ENCODE data around the gene CISTR.
"Not testable (repeated sequence)": the region's sequence is repeated elsewhere in the genome, so short reads cannot be mapped to it uniquely, and the experiment has no call there.

The CISTR gene

DNA sequence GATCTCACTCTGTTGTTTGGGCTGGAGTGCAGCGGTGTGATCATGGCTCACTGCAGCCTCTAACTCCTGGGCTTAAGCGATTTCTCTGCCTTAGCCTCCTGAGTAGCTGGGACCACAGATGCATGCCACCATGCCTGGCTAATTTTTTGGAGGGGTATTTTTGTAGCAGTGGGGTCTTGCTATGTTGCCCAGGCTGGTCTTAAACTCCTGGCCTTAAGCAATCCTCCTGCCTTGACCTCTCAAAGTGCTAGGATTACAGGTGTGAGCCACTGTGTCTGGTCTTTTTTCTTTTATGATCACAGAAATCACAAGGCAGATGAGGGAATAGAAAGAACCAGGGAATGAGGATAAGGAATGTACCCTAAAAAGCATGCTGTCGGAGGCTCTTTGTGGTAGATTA, 11.0 kb upstream of the CISTR start:
- not testable (repeated sequence) for DNase-seq

DNA sequence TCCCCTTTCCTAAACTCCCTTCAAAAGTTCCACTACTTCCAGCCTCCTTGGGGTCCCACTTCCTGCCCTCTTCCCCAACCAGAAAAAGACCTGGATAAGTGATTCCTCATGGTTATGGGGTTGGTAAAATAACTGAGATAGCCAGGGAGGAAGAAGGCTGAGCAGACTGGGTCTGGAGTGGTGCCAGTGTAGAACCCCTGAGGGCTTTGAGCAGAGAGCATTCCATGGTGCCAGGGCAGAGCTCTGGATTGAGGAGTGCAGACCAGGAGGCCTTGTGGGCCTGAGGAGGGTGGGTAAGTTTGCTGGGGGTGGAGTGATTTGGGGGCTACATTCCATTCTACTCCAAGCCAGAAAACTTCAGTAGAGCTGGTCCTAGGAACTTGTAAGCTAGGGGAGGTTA, 9.5 kb upstream of the CISTR start:
- no peak for DNase-seq

DNA sequence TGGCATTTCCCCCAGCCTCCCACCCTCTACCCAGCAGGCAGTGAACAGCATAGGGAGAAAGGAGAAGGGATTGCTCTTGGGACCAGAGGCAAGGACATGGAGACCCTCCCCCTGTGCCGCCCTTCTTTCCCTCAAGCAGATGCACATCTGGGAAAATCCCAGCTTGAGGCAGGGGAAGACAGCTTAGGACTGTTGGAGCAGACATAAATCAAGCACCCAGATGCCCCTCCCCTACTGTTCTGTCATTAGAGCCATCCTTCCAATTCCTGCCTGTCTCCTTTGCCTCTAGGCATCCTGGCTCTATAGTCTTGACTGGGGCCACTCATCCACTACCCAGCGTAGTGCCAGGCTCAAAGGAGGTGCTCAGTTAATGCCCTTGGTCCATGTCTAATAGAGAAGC, 7.5 kb upstream of the CISTR start:
- DNase-seq: no peak

DNA sequence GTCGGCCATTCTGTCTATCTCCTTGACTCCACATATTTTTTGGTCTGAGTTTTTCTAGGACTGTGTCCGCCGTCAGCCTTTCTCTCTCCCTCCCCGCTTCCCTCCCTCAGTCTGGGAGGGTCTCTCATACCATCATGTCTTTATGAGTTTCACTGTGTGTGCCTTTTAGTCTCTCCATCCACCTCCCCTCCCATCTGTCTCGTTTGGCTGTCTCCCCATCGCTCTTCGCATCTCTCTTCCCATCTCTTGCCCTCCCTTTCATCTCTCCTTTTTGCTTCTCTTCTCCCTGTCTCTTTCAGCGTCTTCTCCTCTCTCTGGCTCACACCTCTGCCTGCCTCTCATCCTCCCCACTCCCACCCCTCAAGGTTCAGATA, 6.9 kb upstream of the CISTR start:
- no peak for DNase-seq

DNA sequence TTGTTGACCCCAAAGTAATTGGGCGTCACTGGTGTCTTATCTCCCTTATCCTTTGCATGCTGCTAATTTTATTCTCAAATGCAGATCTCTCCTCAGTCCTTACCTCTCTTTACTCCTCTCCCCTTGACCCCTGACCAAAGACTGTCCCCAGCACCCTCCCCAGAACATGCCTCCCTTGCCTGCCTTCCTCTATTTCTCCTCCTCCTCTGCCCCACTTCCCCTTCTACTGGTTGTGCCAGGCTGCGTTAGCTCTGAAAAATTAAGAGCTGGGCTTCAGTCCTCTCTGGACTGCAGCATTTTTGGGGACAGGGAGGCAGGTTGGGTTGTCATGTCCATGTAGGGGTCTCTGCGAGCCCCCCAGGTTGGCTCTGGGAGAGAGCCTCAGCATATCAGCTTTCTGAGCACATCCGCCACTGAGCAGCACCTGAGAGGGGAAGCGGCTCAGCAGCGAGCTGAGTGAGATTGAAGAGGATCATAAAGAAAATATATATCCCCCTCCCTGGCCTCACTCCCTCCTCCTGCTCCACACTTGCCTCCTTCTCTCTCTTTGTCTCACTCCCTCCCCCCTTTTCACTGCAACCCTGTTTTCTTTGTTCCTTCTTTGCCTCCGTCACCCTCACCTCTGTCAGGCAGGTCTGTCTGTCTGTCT, 6.4 kb upstream of the CISTR start:
- DNase-seq: no peak

DNA sequence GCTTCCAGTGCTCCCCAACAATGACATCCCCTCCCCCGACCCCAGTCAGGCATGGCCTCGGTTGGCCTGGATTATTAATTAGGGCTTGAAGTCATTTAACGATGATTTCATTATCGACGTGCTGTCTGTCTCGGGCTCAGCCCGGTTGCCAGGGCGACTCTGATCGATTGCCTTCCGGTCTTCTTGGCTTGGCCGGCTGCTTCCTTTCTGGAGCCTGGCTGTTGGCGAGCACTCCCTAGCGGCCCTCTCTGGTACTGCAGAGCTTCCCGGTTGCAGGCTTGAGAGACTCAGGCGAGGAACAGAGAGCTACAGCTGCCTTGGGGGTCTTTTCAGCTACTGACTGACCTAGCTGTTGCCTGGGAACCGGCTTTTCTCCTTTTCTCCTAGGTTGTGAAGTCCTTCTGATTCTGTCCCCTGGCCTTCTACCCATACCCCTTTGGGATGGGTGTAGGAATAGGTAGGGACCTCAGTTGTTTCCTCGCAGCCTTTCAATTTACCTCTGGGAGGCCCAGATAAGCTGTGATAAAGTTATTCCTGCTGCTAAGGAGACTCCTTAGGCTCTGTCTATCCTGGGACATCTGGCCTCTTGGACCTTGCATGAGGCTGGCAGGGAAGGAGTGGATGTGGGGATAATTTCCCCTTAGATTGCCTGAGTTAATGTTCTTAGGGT, 5.5 kb upstream of the CISTR start:
- peak; percentile 37 for DNase-seq

DNA sequence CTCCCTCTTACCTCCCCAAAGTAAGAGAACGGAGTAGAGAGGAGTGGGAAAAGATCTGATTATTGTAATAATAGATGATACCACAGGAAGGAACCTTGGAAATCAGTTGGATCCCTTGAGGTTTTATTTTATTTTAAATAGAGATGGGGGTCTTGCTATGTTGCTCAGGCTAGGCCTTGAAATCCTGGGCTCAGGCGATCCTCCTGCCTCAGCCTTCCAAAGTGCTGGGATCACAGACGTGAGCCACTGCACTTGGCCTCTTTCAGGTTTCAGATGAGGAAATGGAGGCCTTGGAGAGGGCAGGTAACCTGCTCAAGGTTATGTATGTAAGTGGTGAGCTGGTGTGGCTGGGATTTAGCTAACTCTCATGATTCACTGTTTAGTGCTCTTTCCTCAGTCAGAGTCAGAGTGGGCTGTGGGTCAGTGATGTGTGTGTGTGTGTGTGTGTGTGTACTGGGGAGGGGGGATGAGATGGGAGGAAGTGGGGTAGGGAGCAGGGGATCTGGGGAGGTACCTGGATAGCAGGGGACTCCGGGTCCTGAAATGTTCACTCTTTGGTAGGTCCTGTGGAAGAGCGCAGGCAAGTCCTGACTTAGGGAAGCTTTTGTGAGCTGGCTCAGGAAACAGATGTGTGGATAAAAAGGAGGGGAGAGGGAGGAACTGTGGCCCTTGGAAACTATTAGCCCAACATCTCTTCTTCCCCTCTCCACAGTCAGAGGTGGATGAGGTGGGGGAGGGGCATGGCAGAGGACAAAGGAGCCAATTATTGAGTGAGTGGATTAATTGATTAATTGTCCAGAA, 4.7 kb upstream of the CISTR start:
- DNase-seq: no peak

DNA sequence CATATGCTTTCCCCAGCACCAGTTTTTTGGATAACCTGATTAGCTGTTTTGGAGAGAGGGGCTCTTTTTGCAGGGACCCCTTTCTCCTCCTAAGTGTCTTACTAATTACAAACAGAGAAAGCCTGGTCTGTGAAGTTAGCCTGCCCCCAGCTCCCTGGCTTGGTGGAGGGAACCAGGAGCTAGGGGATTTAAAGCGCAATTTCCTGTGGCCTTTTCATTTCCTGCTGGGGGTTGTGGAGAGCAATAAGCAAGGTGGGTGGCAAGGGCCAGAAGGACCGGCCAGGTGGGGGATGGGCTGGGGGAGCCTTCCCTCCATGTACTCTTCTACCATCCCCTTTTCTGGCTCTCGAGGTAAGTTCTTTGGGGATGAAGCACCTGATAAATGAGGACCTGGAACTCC, 4.1 kb upstream of the CISTR start:
- no peak for DNase-seq

DNA sequence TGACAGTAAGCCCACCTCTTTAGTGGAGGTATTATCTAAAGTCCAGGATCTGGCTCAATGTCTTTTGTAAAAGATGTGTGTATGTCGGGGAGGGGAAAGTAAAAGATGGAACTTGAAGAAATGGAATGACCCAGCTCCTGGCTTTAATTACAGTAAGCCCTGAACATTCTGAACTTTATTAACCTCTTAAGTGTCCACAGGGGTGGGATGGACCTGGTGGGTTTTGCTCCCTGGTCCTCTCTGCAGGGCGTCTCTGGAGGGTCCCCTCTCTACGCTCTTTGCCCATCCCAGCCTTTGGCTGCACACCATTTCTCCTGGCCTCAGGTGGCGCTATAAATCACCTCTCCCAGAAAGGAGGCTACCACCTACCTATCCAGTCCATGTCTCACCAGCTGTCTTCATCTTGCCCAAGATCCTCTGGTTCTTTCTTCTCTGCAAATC, 3.7 kb upstream of the CISTR start:
- DNase-seq: no peak

DNA sequence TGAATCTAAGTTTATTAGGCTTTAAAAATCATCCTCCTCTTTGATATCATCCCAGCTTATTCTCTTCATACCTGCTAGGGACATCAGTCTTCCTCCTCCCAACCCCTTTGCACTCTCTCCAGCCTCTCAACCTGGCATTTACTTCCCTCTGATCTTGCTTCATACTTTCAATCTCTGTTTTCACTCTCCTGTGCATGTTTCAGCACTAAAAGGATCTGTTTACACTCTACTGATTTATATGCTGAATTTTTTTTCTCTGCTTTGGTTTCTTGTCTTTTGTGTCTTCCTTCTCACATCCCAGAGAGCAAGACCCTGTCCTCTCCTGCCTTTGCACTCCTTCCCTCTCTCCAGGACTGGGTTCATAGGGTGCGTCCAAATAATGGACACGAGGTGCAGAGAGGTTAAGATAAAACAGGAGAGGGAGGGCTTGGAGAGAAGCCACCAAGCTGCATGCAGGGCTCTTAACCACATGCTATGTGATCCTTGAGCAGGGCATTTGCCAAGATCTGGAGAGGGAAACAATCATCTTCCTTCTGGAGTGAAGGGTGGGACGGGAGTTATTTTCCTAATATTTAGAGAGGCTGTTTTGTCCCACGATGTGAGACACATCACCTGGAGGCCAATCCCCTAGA, 3.0 kb upstream of the CISTR start:
- no peak for DNase-seq

DNA sequence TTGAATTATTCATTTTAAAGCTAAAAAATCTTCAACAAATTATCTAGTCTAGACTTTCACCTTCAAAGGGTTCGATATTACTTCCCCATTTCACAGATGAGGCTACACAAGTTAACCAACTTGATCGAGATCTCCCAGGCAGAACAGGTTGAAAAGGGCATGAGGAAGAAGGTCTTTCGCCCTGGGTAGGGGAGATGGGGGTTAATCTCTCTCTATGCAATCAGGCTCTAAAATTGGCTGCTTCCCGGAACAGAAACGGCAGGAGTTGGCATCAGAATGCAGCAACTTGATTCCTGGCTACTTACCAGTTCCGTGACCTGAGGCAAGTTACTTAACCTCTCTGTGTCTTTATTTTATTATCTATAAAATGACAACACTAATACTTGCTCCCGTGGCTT, 2.4 kb upstream of the CISTR start:
- DNase-seq: no peak

DNA sequence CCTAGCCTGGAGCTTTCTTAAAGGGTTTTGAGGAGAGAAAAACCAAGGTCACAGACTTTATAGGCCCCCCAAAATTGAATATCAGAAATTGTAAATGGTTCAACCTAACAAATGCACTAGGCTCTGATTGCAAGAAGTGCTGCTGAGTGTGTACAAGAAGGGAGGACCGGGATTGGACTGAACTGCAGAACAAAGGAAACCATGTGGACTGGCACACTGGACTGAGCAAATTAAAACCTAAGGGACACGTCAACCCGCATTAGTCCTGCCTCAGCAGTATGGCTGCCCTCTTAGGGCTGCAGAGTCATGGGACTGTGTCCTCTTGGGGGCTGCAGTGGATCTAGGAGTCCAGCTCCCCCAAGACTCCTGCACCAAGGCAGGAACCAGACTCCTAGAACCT, 842 bp upstream of the CISTR start:
- DNase-seq: no peak

DNA sequence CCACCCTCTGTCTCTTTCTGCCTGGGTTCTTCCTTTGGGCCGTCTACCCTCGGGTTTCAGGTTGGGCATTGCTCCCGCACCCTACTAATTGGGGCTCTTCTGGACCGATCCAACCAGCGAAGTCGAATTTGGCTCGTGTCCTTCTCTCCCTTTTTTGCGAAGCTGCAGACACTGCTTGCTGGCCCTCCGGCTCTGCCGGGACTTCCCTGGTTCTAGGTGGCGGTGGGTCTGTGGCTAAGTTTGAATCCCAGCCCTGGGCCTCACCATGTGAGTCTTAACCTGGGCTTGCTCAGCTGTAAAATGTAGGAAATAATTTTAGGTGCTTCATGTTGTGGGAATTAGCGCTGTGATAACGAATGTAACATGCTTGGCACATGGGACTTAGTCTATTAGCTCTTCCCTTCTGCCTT, 418 bp upstream of the CISTR start:
- DNase-seq: no peak

DNA sequence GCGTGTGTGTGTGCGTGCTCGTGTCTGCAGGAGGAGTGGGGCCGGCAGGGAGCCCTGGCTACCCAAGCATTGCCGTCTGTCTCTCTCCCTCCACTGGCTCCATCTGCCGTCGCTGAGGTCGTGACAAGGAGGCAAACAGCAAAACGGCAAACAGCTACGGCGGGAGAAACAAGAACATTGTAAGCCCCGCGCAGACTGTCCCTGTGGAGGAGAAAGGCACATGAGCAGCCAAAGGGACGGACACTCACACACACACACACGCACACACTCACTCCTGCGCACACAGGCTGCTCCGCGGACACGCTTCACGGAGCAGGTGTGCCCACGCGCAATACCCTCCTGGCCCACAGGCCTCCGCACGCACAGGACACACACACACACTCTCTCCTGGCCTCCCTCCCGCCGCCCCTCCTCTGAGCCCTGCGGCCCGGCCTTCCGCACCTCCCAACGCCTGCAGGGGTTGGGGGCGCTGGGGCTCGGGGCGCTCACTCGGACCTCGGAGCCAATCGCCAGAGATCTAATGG, 905 bp downstream of the CISTR start:
- no peak for DNase-seq

DNA sequence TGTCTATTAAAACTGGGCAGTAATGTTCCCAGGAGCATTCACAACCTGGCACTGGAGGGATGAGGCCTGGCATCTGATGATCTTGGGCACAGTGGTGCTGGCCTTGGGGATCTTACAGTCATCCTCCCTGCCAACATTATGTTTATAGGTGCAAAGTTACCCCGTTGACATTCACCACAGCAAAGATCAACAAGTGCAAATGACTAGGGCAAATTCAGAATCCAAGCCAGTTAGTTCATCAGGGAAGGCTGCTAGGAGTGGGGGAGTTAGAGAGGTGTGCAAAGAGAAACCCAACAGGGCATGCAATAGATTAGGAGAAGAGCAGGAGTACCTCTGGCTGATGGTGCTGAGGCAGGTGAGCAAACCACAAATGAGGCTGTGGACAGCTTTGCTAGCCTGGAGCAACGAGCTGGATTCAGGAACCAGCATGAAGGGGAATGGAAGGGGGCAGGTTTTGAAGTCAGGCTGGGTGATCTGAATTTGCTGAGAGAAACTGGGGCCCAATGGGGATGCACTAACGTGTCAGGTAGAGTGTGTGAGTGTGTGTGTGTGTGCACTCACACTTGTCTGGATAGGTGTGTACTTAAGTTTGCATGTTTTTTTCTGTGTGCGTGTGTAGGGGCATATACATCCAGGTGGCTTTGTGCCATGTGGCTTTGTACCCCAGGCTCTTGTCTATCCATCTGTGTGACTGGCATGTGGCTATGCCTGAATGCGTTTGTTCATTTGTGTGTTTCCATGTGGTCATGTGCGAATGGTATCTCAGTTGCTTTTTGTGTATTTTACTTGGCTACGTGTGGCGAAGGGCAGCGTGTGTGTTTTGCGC, 1.6 kb downstream of the CISTR start:
- DNase-seq: no peak

DNA sequence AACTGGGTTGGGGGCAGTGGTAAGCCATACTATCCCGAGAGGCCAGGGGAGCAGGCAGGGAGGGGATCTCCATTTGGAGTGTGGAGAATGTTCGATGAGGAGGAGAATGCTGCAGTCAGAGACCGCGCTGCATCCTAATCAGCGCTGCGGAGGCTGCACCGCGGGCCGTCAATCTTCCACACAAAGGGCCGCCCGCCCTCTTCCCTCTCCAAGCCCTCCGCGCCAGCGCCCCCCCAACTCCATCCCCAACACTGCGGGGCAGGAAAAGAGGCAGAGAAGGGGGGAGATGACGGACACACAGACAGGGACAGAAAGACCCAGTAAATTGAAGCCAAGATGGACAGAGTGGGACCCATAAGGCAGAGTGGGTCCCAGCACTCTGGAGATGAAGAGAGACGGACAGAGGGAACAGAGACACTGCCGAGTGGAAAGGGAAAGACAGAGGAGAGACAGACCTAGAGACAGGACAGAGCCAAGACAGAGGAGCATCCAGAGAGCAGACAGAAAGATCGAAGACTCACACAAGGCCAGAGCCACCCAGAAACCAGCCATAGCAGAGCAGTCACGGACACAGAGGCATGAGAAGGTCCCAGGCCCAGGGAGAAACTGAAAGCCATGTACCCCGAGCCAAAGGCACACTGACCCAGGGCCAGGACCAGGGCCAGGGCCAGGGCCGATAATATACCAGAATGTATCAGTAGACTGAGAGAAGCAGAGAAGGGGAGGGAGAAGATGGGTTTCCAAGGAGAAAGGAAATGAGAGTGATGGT, 3.5 kb downstream of the CISTR start:
- DNase-seq: no peak

DNA sequence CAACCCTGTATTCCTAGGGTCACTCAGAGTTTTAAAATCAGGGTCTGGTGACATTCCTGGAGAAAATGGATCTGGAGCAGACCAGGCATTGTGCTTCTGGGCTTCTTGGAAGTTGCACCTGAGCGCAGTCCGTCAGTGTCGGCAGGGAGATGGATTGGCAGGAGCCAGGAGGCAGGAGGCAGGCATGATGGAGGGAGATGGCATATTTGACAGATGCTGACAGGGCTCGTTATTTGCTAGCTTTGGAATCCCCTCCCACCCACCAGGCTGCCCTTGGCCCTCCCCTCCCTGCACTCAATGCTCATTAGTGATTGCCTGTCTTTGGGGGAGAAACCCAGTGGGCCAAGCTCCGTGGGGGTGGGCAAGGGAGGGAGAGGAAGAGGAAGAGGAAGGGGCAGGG, 4.7 kb downstream of the CISTR start:
- DNase-seq: no peak

DNA sequence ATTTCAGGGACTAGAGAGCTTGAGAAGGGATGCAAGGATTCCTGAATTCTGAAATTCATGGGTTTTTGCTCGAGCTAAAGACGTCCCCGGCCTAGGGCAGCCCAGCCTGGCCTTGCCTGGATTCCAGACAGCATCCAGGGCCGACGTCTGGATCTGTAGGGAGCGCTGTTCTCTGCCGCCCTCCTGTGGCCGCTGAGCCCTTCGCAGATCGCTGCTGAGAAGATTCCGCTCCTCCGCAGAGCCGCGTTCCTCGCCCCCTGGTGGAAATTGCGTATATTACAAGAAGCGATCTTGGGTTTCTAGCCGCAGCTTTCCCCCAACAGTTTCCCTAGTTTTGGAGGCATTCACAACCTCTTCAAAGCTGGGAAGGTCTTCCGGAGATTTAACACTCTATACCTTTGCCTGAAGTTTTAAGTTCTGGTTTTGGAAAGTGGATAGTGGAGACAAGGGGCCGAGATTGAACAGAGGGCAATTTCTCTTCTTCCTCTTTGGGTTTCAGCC, 5.1 kb downstream of the CISTR start:
- peak; percentile 84 for DNase-seq

DNA sequence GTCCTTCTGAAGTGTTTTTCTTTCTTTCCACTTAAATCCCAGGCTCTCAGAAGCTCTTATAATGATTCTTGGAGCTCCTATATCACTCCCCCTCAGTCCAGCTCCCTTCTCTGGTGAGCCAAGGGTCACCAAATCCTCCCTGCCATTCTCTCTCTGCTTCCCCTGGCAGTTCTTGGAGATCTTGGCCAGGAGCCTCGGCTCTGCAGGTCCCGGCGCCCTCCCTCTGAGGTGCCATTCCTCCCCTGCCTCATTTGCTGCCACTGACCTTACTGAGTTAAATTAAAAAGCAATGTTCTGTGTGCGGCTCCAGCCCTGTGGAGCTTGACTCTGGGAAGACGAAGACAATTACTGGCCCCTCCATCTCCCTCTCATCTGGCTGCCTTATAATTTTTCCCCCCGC, 7.0 kb downstream of the CISTR start:
- DNase-seq: no peak

DNA sequence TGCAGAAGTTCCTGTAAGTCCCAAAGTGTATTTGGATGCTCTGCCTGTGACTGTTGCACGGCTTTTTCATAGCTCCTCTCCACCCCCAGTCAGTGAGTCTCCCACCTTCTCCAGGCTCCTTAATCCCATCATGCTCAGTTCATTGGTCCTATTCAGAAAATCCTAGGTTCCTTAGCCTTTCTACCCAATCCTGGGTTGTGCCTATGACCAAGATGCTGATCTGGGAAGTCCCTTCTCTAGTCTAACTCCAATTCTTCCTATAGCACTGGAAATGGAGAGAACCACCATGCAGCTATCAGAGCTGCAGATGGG, 7.7 kb downstream of the CISTR start:
- no peak for DNase-seq
